Measurements from ENCODE around the gene TBPL2.
"Not testable (repeated sequence)": the region's sequence is repeated elsewhere in the genome, so short reads cannot be mapped to it uniquely, and the experiment has no call there.

Gene TBPL2

GRCh38 chr14:55399852-55400251 is 40.6 kb downstream of the TBPL2 start:
- DNase-seq = no peak

- DNase-seq = no peak
Observed at GRCh38 chr14:55399183-55399582, 41.2 kb downstream of the TBPL2 start.

GRCh38 chr14:55398679-55399078 is 41.7 kb downstream of the TBPL2 start:
- no peak for DNase-seq

- no peak for DNase-seq
Observed at GRCh38 chr14:55389330-55389729, 51.1 kb downstream of the TBPL2 start.

GRCh38 chr14:55388160-55388559 is 52.3 kb downstream of the TBPL2 start:
- no peak for DNase-seq

- DNase-seq = no peak
Observed at GRCh38 chr14:55387121-55387520, 53.3 kb downstream of the TBPL2 start.

GRCh38 chr14:55386037-55386808 is 54.2 kb downstream of the TBPL2 start:
- no peak for DNase-seq

GRCh38 chr14:55384536-55384935 is 55.9 kb downstream of the TBPL2 start:
- DNase-seq = no peak

- no peak for DNase-seq
Observed at GRCh38 chr14:55383541-55384140, 56.8 kb downstream of the TBPL2 start.

- not testable (repeated sequence) for DNase-seq
Observed at GRCh38 chr14:55383056-55383466, 57.4 kb downstream of the TBPL2 start.

GRCh38 chr14:55382483-55382882 is 57.9 kb downstream of the TBPL2 start:
- no peak for DNase-seq

GRCh38 chr14:55381561-55381960 is 58.9 kb downstream of the TBPL2 start:
- DNase-seq = no peak

GRCh38 chr14:55381040-55381439 is 59.4 kb downstream of the TBPL2 start:
- no peak for DNase-seq

GRCh38 chr14:55377236-55377635 is 63.2 kb downstream of the TBPL2 start:
- DNase-seq = no peak

GRCh38 chr14:55374771-55375170 is 65.6 kb downstream of the TBPL2 start:
- no peak for DNase-seq

GRCh38 chr14:55373784-55374705 is 66.4 kb downstream of the TBPL2 start:
- DNase-seq = no peak

- no peak for DNase-seq
Observed at GRCh38 chr14:55372825-55373224, 67.6 kb downstream of the TBPL2 start.

GRCh38 chr14:55372423-55372822 is 68.0 kb downstream of the TBPL2 start:
- no peak for DNase-seq

- DNase-seq = no peak
Observed at GRCh38 chr14:55370883-55371455, 69.4 kb downstream of the TBPL2 start.

- DNase-seq = no peak
Observed at GRCh38 chr14:55366271-55366670, 74.1 kb downstream of the TBPL2 start.
